GM13976 (cell line): Measurements from ENCODE around the gene ALOX15B.

Experiments used
- DNase-seq: peaks from one replicate; pipeline ENCODE4 v3.0.0; 2012; ENCODE audit warnings: low spot score
- CTCF ChIP-seq: IDR thresholded peaks from 2 replicates; pipeline ENCODE4 v1.5.1; 2012; ENCODE audit warnings: borderline replicate concordance, mild to moderate bottlenecking; ENCODE audit not compliant: insufficient read depth; ENCODE audit errors: extremely low read depth, missing control alignments, control extremely low read depth
- in situ Hi-C: fragments of 300-500 bp; cut with MboI; formaldehyde crosslinking; loops from one replicate; pipeline ENCODE4 v1.12.0; 2022; ENCODE audit warnings: low sequenced_read_pairs, mixed read lengths, inconsistent platforms; ENCODE audit not compliant: unreplicated experiment

ALOX15B gene

GRCh38 chr17:8069587-8069860 is 30.7 kb downstream of the ALOX15B start:
- in situ Hi-C loops, result no loop called here
- no peak for TF ChIP-seq CTCF
- no peak for DNase-seq

- in situ Hi-C loops, result no loop called here
- no peak for TF ChIP-seq CTCF
- DNase-seq, result no peak
Measured at GRCh38 chr17:8071496-8071895, 32.6 kb downstream of the ALOX15B start.

- in situ Hi-C loops, result no loop called here
- no peak for DNase-seq
- TF ChIP-seq CTCF, result no peak
Measured at GRCh38 chr17:8072341-8072728, 33.5 kb downstream of the ALOX15B start.

GRCh38 chr17:8072729-8073461 is 34.0 kb downstream of the ALOX15B start:
- no peak for DNase-seq
- no peak for TF ChIP-seq CTCF
- in situ Hi-C loops, result no loop called here

- TF ChIP-seq CTCF, result peak; percentile 95
- in situ Hi-C loops, result no loop called here
- DNase-seq, result peak; percentile 92
Measured at GRCh38 chr17:8073627-8074484, 35.0 kb downstream of the ALOX15B start.

GRCh38 chr17:8074554-8074953 is 35.7 kb downstream of the ALOX15B start:
- DNase-seq, result no peak
- TF ChIP-seq CTCF, result no peak
- in situ Hi-C loops, result no loop called here

- in situ Hi-C loops, result no loop called here
- no peak for TF ChIP-seq CTCF
Measured at GRCh38 chr17:8075081-8075480, 36.2 kb downstream of the ALOX15B start.

More at GRCh38 chr17:8075081-8075480, 36.2 kb downstream of the ALOX15B start:
- no peak for DNase-seq
